HepG2 (cell line): ENCODE data around the gene PDPK1. TPM values are rescaled to one million over a fixed set of nuclear protein-coding genes. Genes with fewer than 3 reads are reported as not detected.

Source experiments
- ATAC-seq: fragments of 200-7000 bp; cut with Tn5 transposase; 3 replicates; pipeline ENCODE4 v1.9.1; 2020; ENCODE audit warnings: mild to moderate bottlenecking, moderate library complexity
- Bru-seq: library from RNA; stranded (reverse); fragments of 400-500 nt; gene quantifications from one replicate; lab custom pipeline; 2021; lab: Mats Ljungman, UMichigan
- BruChase-seq, 2 experiments: library from RNA; stranded (reverse); fragments of 400-500 nt; gene quantifications; one replicate each; lab custom pipeline; 2021; lab: Mats Ljungman, UMichigan
- BruUV-seq: library from RNA; stranded (reverse); fragments of 400-500 nt; replicated peaks from 2 replicates; lab custom pipeline; 2021; lab: Mats Ljungman, UMichigan
- CTCF ChIA-PET: fragments of 300-600 bp; formaldehyde crosslinking; extraction: SDS; loops from one replicate; lab custom pipeline; 2021; ENCODE audit warnings: low total read pairs, inconsistent platforms, low intra/inter-chr PET ratio; lab: Yijun Ruan, JAX
- POLR2A ChIA-PET: fragments of 350-600 bp; sonication (Branson Sonifier 250); formaldehyde crosslinking; loops from one replicate; lab custom pipeline; 2020; ENCODE audit warnings: antibody characterized with exemption, inconsistent platforms; lab: Yijun Ruan, JAX
- DNase-seq: peaks from one replicate; pipeline ENCODE4 v3.0.0-alpha.2; 2015; ENCODE audit warnings: low spot score
- FAIRE-seq: peaks from 3 replicates; lab custom pipeline; 2011; peaks lifted over from hg19 to GRCh38; lab: Jason Lieb, UNC
- H2AFZ ChIP-seq: one replicate; pipeline ENCODE4 v1.6.1; 2011; ENCODE audit warnings: low read length, inconsistent platforms
- H3K27ac ChIP-seq: fragments of 300-600 bp; 3 replicates; pipeline ENCODE4 v1.8.0; 2011; ENCODE audit warnings: mixed run types, mild to moderate bottlenecking, mixed read lengths, low read length, inconsistent platforms; ENCODE audit not compliant: insufficient read depth; ENCODE audit errors: extremely low read length
- H3K27me3 ChIP-seq, 2 experiments: fragments of 200-600 bp in 1 of 2; 2 replicates in 1 of 2; 3 replicates in 1 of 2; pipeline versions ENCODE4 v1.6.0 to v1.8.0; 2011; ENCODE audit warnings: low read length in 2 of 2, mild to moderate bottlenecking in 2 of 2, moderate library complexity in 2 of 2, inconsistent platforms in 1 of 2; ENCODE audit not compliant: insufficient read depth in 2 of 2, control insufficient read depth in 1 of 2
- H3K36me3 ChIP-seq, 2 experiments: fragments of 200-600 bp in 1 of 2; replicated peaks in 1 of 2; 2 replicates in 1 of 2; 3 replicates in 1 of 2; pipeline versions ENCODE4 v1.5.1 to v1.8.0; 2011; ENCODE audit warnings: low read length in 2 of 2, inconsistent platforms in 1 of 2; ENCODE audit not compliant: insufficient read depth in 2 of 2, control insufficient read depth in 1 of 2
- H3K4me1 ChIP-seq: 2 replicates; pipeline ENCODE4 v1.5.1; 2012; ENCODE audit warnings: low read length, inconsistent platforms; ENCODE audit not compliant: insufficient read depth
- H3K4me2 ChIP-seq: 2 replicates; pipeline ENCODE4 v1.6.0; 2011; ENCODE audit warnings: low read depth, low read length, inconsistent platforms
- H3K4me3 ChIP-seq, 3 experiments: fragments of 200-600 bp in 1 of 3; sonication (generic), shearing (Covaris generic) in 1 of 3; replicated peaks in 1 of 3; 2 replicates each; pipeline ENCODE4 v1.5.1; 2011 to 2016; ENCODE audit warnings: low read length in 3 of 3, inconsistent platforms in 2 of 3, low read depth in 2 of 3, mild to moderate bottlenecking in 2 of 3, control low read depth in 1 of 3, mixed read lengths in 1 of 3; ENCODE audit not compliant: insufficient read depth in 1 of 3
- H3K79me2 ChIP-seq: one replicate; pipeline ENCODE4 v1.6.1; 2011; ENCODE audit warnings: low read length, inconsistent platforms; ENCODE audit not compliant: insufficient read depth
- H3K9ac ChIP-seq: 2 replicates; pipeline ENCODE4 v1.6.0; 2011; ENCODE audit warnings: mild to moderate bottlenecking, low read depth, low read length, inconsistent platforms; ENCODE audit not compliant: insufficient read depth
- H3K9me3 ChIP-seq: 2 replicates; pipeline ENCODE4 v1.5.1; 2012; ENCODE audit warnings: mild to moderate bottlenecking, low read length
- H4K20me1 ChIP-seq: 2 replicates; pipeline ENCODE4 v1.6.0; 2011; ENCODE audit warnings: inconsistent platforms, mild to moderate bottlenecking, low read length, moderate library complexity; ENCODE audit not compliant: insufficient read depth
- ATF7-NPFF ChIP-seq: sonication (generic); formaldehyde crosslinking; IDR thresholded peaks from 2 replicates; pipeline ENCODE4 v1.8.1; 2023; ENCODE audit warnings: mild to moderate bottlenecking, low read depth, missing genetic modification reagents, moderate library complexity
- SRSF1 ChIP-seq: fragments of 200-400 bp; formaldehyde crosslinking; optimal IDR thresholded peaks from 2 replicates; pipeline ENCODE3; 2017; ENCODE audit warnings: mild to moderate bottlenecking, low read depth, low read length, moderate library complexity
- ZNF567 ChIP-seq: sonication (generic); formaldehyde crosslinking; IDR thresholded peaks from 2 replicates; pipeline ENCODE4 v1.8.1; 2023; ENCODE audit warnings: mild to moderate bottlenecking, missing genetic modification reagents, borderline replicate concordance
- ZNF652 ChIP-seq: IDR thresholded peaks from 2 replicates; pipeline ENCODE4 v1.6.1; 2016; ENCODE audit warnings: low read depth, borderline replicate concordance
- WGBS: methylation state at CpG from one replicate; pipeline ENCODE4 v1.1.6; 2017; ENCODE audit warnings: low lambda C conversion rate; 5-methylcytosine and 5-hydroxymethylcytosine counted together
- in situ Hi-C: cut with HindIII; loops from 2 replicates; pipeline ENCODE4 v1.10.0; 2017; ENCODE audit warnings: low pct_unique_long_range_greater_than_20kb; ENCODE audit not compliant: extremely low pct_ligation_motif_present
- intact Hi-C: fragments of 100-400 bp; cut with micrococcal nuclease; formaldehyde crosslinking; loops from one replicate; pipeline ENCODE4 v1.10.0; 2022; ENCODE audit not compliant: unreplicated experiment
- long read RNA-seq, 2 experiments: library from RNA in 1 of 2; library from polyadenylated mRNA in 1 of 2; stranded (forward) in 1 of 2; unstranded in 1 of 2; transcript quantifications; one replicate each; pipeline ENCODE4 v2.0.0, GENCODE V29; 2019 to 2022
- polyA minus RNA-seq, 3 experiments: library from RNA; depleted of rRNA, polyadenylated mRNA; stranded (reverse); fragments of >200 nt; gene quantifications; 2 replicates each; pipeline ENCODE4 v1.2.3, GENCODE V29; 2011; ENCODE audit warnings: low replicate concordance in 1 of 3
- polyA plus RNA-seq, 8 experiments: library from polyadenylated mRNA; depleted of rRNA in 3 of 8; stranded (reverse) in 7 of 8; unstranded in 1 of 8; fragments of >200 nt; fragmentation: Illumina TruSeq in 4 of 8; extraction: Trizol in 4 of 8; gene quantifications; 2 replicates each; pipeline versions ENCODE4 v1.2.1 to v1.2.3, GENCODE V29; 2011 to 2016; ENCODE audit warnings: low read depth in 4 of 8, missing spikeins in 1 of 8, mixed read lengths in 1 of 8; ENCODE audit not compliant: insufficient read depth in 1 of 8
- total RNA-seq, 5 experiments: library from RNA; depleted of rRNA; stranded (reverse); fragments of >200 nt; fragmentation: Illumina TruSeq; extraction: Trizol; gene quantifications; 2 replicates each; pipeline ENCODE4 v1.2.3, GENCODE V29; 2016; ENCODE audit warnings: low read depth in 1 of 5
- TF ChIP-seq, protein P1 (sequence below): sonication (generic); formaldehyde crosslinking; IDR thresholded peaks from 2 replicates; pipeline ENCODE4 v1.8.0; 2022; ENCODE audit warnings: mild to moderate bottlenecking, missing genetic modification reagents, moderate library complexity
- TF ChIP-seq, protein P2 (sequence below): sonication (generic); formaldehyde crosslinking; IDR thresholded peaks from 2 replicates; pipeline ENCODE4 v1.4.0; 2020; ENCODE audit warnings: missing genetic modification reagents
- TF ChIP-seq, protein P3 (sequence below): sonication (generic); formaldehyde crosslinking; IDR thresholded peaks from 2 replicates; pipeline ENCODE4 v1.9.0; 2021; ENCODE audit warnings: missing genetic modification reagents, borderline replicate concordance
- TF ChIP-seq, protein P4 (sequence below): sonication (generic); formaldehyde crosslinking; IDR thresholded peaks from 2 replicates; pipeline ENCODE4 v1.4.0; 2020; ENCODE audit warnings: missing genetic modification reagents

The PDPK1 gene
- total RNA-seq (2016; rRNA removed; fragmentation: Illumina TruSeq; extraction: Trizol) (59.6 and 72.9 TPM in 2 replicates), polyA plus RNA-seq (2011; rRNA removed) (129 TPM in 2 replicates), polyA minus RNA-seq (2011; rRNA and poly(A)+ RNA removed; ENCODE audit: low replicate concordance) (39.6 and 230 TPM in 2 replicates), Bru-seq, nascent RNA (percentile 69 among the genes with signal in this experiment), BruChase-seq, experiment 1, labeled RNA remaining after a 6-hour chase (percentile 91 among the genes with signal in this experiment), BruChase-seq, experiment 2, labeled RNA remaining after a 2-hour chase (percentile 86 among the genes with signal in this experiment)
- total RNA-seq (2016; cell fraction: cytosol; rRNA removed; fragmentation: Illumina TruSeq; extraction: Trizol; ENCODE audit: low read depth), result 53.8 and 58.1 TPM in 2 replicates
- total RNA-seq (2016; cell fraction: insoluble cytoplasmic fraction; rRNA removed; fragmentation: Illumina TruSeq; extraction: Trizol), result 57.5 and 62.0 TPM in 2 replicates
- total RNA-seq (2016; cell fraction: membrane; rRNA removed; fragmentation: Illumina TruSeq; extraction: Trizol), result 43.6 and 57.5 TPM in 2 replicates
- total RNA-seq (2016; cell fraction: nucleus; rRNA removed; fragmentation: Illumina TruSeq; extraction: Trizol), result 40.5 and 51.1 TPM in 2 replicates
- 93.3 and 120 TPM in 2 replicates for polyA plus RNA-seq (2011; cell fraction: cytosol; rRNA removed)
- polyA plus RNA-seq (2011; cell fraction: nucleus; rRNA removed), result 125 and 138 TPM in 2 replicates
- polyA plus RNA-seq (2012), result 68.8 and 96.6 TPM in 2 replicates
- 21.1 and 27.5 TPM in 2 replicates for polyA plus RNA-seq (2016; cell fraction: cytosol; fragmentation: Illumina TruSeq; extraction: Trizol; ENCODE audit: low read depth)
- 55.5 and 59.6 TPM in 2 replicates for polyA plus RNA-seq (2016; cell fraction: insoluble cytoplasmic fraction; fragmentation: Illumina TruSeq; extraction: Trizol; ENCODE audit: low read depth)
- 31.1 and 35.0 TPM in 2 replicates for polyA plus RNA-seq (2016; cell fraction: membrane; fragmentation: Illumina TruSeq; extraction: Trizol; ENCODE audit: low read depth)
- 66.4 and 80.4 TPM in 2 replicates for polyA plus RNA-seq (2016; cell fraction: nucleus; fragmentation: Illumina TruSeq; extraction: Trizol; ENCODE audit: insufficient read depth, low read depth)
- polyA minus RNA-seq (2011; cell fraction: cytosol; rRNA and poly(A)+ RNA removed), result 117 and 142 TPM in 2 replicates
- 118 and 140 TPM in 2 replicates for polyA minus RNA-seq (2011; cell fraction: nucleus; rRNA and poly(A)+ RNA removed)
- long read RNA-seq, experiment 1, full-length matches to known transcripts, result 13 of 73 reads
- long read RNA-seq, experiment 1, partial matches to known transcripts, result 9 of 73 reads
- long read RNA-seq, experiment 1, other reads (novel, unspliced or antisense), result 51 of 73 reads
- long read RNA-seq, experiment 2, full-length matches to known transcripts, result 7 of 78 reads
- long read RNA-seq, experiment 2, partial matches to known transcripts, result 7 of 78 reads
- long read RNA-seq, experiment 2, other reads (novel, unspliced or antisense), result 64 of 78 reads

DNA sequence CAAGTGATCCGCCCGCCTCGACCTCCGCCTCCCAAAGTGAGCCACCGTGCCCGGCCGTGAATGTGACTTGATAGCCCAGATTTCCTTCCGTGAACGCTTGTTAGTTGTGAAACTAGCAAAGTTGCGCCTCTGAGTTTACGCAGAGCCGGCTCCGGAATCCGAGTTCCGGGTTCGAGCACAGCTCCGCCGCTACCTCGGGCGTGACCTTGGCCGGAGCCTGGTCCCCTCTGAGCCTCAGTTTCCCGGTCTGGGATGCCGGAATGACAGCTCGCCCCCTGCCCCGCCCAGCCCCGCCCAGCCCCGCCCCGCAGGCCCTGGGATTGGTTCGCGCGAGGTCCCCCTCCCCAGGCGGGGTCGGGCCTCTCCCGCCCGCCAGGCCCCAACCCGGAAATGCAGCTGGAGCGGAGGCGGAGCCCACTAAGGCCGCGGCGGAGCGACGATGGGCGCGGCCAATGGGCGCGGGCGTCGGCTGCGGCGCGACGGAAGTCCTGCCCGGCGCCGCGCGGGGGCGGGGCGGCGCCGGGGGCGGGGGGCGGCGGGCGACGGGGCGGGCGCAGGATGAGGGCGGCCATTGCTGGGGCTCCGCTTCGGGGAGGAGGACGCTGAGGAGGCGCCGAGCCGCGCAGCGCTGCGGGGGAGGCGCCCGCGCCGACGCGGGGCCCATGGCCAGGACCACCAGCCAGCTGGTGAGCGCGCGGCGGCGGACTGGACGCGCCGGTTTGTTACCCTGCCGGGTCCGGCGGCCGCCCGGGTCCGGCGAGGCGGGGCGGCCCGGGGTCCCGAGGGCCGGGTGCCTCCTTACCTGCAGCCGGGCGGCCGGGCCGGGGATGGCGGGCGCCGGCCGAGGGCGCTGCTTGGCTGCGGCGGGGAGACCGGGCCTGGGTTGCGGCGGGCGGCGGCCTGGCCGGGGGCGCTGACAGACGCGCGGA, at the start of gene PDPK1:
PDPK1 (plus strand) TSS at position 571 of the 929 bp plus-strand sequence; CDS start at position 663, 92 bp downstream.
- Histone ChIP-seq H3K9me3 (no peaks in the 10 kb centered on the region), H3K4me3 (peak within 1 kb of the TSS; percentile 62 to 79 (median 74)), H3K9ac (peak within 1 kb of the TSS; percentile 65), H3K4me1 (peaks cover 82% of the 10 kb centered on the region), H3K36me3 (peaks cover 0 to 3% of the 10 kb centered on the region in 2 experiments; a peak in 2 of 5 replicates), H3K79me2 (peaks cover 26% of the 10 kb centered on the region), H3K4me2 (peak within 1 kb of the TSS; percentile 87), H3K27ac (peak within 1 kb of the TSS; percentile 68), H2AFZ (no peak within 1 kb of the TSS), H3K27me3 (no peaks in the 10 kb centered on the region), H4K20me1 (0 out of 2 replicates have a peak, but pooled peaks cover 5% of the 10 kb centered on the region)
- in situ Hi-C loops, result no loop called here
- ChIA-PET POLR2A (interaction anchor here (0.6 to 3.0 kb wide), 8 partner anchors 9 to 287 kb away, joined by 3 to 17 read pairs (median 5); partner anchors contain the start of genes AMDHD2, ATP6V0C and ECI1), CTCF (no interaction called here)
- 0% methylated on average over 3 of the region's 126 CpGs for WGBS
- DNase-seq (peak; percentile 85), FAIRE-seq (no peak), ATAC-seq (peak; percentile 63)
- BruUV-seq, result no TSS peak
- intact Hi-C loops, result no loop called here
- TF ChIP-seq, protein P1, sequence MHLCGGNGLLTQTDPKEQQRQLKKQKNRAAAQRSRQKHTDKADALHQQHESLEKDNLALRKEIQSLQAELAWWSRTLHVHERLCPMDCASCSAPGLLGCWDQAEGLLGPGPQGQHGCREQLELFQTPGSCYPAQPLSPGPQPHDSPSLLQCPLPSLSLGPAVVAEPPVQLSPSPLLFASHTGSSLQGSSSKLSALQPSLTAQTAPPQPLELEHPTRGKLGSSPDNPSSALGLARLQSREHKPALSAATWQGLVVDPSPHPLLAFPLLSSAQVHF (CRISPR knock-in tag), result no peak
- TF ChIP-seq ZNF652 (CRISPR knock-in tag), result no peak
- TF ChIP-seq, protein P2, sequence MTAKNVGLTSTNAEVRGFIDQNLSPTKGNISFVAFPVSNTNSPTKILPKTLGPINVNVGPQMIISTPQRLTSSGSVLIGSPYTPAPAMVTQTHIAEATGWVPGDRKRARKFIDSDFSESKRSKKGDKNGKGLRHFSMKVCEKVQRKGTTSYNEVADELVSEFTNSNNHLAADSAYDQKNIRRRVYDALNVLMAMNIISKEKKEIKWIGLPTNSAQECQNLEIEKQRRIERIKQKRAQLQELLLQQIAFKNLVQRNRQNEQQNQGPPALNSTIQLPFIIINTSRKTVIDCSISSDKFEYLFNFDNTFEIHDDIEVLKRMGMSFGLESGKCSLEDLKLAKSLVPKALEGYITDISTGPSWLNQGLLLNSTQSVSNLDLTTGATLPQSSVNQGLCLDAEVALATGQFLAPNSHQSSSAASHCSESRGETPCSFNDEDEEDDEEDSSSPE (CRISPR knock-in tag), result 0 out of 2 replicates have a peak, but pooled peaks have one; percentile 44
- no peak for TF ChIP-seq ZNF567 (CRISPR knock-in tag)
- TF ChIP-seq, protein P3, sequence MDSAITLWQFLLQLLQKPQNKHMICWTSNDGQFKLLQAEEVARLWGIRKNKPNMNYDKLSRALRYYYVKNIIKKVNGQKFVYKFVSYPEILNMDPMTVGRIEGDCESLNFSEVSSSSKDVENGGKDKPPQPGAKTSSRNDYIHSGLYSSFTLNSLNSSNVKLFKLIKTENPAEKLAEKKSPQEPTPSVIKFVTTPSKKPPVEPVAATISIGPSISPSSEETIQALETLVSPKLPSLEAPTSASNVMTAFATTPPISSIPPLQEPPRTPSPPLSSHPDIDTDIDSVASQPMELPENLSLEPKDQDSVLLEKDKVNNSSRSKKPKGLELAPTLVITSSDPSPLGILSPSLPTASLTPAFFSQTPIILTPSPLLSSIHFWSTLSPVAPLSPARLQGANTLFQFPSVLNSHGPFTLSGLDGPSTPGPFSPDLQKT (CRISPR knock-in tag), result no peak
- no peak for TF ChIP-seq ATF7-NPFF (CRISPR knock-in tag)
- TF ChIP-seq, protein P4, sequence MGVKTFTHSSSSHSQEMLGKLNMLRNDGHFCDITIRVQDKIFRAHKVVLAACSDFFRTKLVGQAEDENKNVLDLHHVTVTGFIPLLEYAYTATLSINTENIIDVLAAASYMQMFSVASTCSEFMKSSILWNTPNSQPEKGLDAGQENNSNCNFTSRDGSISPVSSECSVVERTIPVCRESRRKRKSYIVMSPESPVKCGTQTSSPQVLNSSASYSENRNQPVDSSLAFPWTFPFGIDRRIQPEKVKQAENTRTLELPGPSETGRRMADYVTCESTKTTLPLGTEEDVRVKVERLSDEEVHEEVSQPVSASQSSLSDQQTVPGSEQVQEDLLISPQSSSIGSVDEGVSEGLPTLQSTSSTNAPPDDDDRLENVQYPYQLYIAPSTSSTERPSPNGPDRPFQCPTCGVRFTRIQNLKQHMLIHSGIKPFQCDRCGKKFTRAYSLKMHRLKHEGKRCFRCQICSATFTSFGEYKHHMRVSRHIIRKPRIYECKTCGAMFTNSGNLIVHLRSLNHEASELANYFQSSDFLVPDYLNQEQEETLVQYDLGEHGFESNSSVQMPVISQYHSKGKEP, result no peak
- TF ChIP-seq SRSF1, result no peak
